NB4 (cell line): Measurements from ENCODE around the gene HNRNPA0.

Experiments used
- DNase-seq: peaks from one replicate; pipeline ENCODE4 v3.0.0; 2010; ENCODE audit warnings: low read depth
- H3K4me3 ChIP-seq: one replicate; pipeline ENCODE4 v1.5.1; 2011; ENCODE audit warnings: mild to moderate bottlenecking, low read depth, low read length, moderate library complexity
- MYC ChIP-seq: IDR thresholded peaks from 2 replicates; pipeline ENCODE4 v1.6.1; 2011; ENCODE audit warnings: low read depth, low read length
- POLR2A ChIP-seq: IDR thresholded peaks from 2 replicates; pipeline ENCODE4 v1.6.1; 2011; ENCODE audit warnings: mild to moderate bottlenecking; ENCODE audit not compliant: insufficient read length; ENCODE audit errors: extremely low read depth
- TF ChIP-seq, protein P1 (sequence below): IDR thresholded peaks from one replicate; pipeline ENCODE4 v1.5.1; 2012; ENCODE audit warnings: low read depth, low read length
- TF ChIP-seq, protein P2 (sequence below): IDR thresholded peaks from 2 replicates; pipeline ENCODE4 v1.6.1; 2011; ENCODE audit warnings: low read depth, low read length

Gene HNRNPA0

DNA sequence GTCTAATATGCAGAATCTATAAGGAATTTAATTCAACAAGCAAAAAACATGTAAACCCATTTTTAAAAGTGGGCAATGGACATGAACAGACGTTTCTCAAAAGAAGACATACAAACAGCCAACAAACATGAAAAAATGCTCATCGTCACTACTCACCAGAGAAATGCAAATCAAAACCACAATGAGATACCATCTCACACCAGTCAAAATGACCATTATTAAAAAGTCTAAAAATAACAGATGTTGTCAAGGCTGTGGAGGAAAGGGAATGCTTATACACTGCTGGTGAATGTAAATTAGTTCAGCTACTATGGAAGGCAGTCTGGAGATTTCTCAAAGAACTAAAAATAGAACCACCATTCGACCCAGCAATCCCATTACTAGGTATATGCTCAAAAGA, 15.2 kb downstream of the HNRNPA0 start:
- DNase-seq = no peak
- TF ChIP-seq MYC (no peak), POLR2A (no peak)
- TF ChIP-seq, protein P1, sequence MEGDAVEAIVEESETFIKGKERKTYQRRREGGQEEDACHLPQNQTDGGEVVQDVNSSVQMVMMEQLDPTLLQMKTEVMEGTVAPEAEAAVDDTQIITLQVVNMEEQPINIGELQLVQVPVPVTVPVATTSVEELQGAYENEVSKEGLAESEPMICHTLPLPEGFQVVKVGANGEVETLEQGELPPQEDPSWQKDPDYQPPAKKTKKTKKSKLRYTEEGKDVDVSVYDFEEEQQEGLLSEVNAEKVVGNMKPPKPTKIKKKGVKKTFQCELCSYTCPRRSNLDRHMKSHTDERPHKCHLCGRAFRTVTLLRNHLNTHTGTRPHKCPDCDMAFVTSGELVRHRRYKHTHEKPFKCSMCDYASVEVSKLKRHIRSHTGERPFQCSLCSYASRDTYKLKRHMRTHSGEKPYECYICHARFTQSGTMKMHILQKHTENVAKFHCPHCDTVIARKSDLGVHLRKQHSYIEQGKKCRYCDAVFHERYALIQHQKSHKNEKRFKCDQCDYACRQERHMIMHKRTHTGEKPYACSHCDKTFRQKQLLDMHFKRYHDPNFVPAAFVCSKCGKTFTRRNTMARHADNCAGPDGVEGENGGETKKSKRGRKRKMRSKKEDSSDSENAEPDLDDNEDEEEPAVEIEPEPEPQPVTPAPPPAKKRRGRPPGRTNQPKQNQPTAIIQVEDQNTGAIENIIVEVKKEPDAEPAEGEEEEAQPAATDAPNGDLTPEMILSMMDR = no peak
- TF ChIP-seq, protein P2, sequence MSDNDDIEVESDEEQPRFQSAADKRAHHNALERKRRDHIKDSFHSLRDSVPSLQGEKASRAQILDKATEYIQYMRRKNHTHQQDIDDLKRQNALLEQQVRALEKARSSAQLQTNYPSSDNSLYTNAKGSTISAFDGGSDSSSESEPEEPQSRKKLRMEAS = no peak
- H3K4me3 ChIP-seq = no peak overlapping the region

DNA sequence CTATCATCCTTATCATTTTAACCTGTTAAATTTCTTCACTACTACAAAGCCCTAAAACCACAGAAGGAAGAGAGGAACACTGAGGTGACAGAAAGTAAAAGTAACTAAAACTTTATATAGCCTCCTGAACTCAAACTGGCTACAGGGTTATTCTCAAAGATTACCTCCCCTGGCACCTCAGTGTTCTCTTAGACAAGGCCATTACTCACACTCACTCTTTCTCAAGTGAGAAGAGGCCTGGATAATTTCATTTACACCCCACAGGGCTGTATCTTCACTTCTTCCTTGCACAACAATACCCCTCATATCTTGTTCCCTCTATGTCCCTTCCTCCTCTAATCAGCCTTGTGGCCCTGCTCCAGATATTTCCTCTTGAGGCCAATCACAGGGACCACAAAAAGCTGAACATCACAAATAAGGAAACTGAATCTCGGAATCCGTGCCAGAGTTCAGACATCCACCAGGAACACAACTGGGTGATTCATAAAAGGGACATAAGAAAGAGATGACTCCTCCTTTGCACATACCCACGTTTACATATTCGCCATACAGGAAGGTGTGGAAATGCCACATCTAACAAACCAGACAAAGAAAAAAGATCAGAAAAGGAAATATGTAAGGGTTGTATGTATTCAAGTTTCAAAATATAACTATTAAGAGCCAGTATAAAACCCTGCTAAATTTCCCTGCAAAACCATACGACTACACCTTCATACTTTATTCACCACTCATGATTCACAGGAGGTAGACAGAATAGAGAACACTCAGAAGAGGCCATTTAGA, 16.6 kb downstream of the HNRNPA0 start:
- no peak overlapping the region for H3K4me3 ChIP-seq
- DNase-seq = no peak
- TF ChIP-seq POLR2A (no peak), MYC (no peak)
- TF ChIP-seq, protein P1 = no peak
- TF ChIP-seq, protein P2 = no peak

DNA sequence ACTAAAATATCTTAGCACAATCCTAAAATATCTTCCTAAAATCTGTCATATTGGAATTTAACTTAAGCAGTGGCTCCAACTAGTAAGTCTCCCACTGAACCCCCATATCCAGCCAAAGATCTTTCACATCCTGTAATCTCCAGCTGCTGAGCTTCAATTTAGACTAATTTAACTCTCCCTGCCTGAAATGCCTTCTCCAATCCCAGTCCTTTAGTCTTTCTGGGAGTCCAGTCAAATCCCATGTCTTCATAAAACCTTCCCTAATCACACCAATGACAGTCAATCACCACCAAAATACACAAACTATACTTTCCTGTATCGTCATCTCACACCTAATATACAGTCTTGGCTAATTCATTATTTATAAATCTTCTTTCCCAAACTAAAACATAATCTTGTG, 17.7 kb downstream of the HNRNPA0 start:
- no peak for DNase-seq
- H3K4me3 ChIP-seq = no peak overlapping the region
- TF ChIP-seq, protein P2 = no peak
- no peak for TF ChIP-seq MYC
- TF ChIP-seq, protein P1 = no peak
- no peak for TF ChIP-seq POLR2A

DNA sequence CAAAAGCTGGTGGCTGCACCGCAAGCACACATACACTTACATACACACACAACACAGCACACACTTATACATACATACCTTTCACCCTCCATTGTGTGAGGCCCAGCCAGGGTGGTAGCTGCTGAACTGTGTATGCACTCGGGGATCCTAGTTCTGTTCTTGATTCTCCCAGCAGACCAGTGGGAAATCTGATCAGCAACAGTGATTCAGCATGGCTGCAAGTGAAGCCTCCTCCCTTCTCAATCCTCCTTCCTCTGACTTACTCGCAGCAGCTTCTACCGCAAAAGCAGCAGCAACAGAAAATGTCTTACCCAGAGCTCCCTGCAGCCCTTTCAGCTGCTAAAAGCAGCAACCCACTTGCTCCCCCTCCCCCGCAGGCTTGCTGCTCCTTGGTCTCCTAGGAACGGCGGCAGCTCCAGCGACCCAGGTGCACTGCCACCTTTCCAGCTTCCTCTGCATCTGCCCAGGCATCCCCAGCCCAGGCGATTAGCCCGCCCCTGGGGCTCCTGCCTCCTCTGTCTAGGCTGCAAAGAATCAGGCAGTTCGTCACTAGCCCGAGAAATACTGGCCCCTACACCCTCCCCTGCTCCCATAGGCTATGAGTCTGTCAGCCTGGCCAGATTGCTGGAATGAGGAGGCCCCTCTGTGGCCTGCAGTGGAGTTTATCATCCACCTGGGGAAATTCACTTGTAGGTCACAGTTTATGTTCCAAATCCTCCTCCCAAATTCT, 18.4 kb downstream of the HNRNPA0 start, which contains the start of gene KLHL3:
KLHL3 (minus strand) TSS at position 535 of the 730 bp plus-strand sequence; CDS start at position 92, 443 bp downstream.
- H3K4me3 ChIP-seq = no peak within 1 kb of the TSS
- no peak for DNase-seq
- TF ChIP-seq POLR2A = no peak
- TF ChIP-seq, protein P2 = no peak
- TF ChIP-seq, protein P1 = no peak
- no peak for TF ChIP-seq MYC

DNA sequence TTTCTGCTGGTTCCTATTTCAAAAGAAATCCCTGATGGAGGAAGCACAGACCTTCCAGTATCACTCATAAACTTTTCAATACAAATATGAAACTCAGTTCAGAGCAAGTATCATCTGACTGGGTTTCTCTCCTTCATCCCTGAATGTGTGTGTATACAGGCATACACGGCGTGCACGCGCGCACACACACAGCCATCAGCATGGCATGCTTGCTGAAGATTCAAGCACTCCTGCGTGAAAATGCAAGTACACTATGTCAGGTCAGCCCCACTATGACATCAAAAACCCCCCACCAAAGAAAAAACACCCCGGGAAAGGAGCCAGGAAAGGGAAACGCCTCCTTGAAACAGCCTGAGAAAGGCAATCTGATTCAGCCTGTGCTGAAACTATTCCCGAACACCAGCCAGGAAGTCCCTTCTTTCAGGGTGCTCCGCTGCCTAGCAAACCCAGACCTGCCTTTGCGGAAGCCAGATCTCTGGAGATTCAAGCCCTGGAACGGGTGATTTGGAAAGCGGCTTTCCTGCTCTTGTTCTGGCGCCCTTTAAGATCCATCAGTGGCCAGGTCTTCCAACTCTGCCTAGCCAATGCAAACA, 19.1 kb downstream of the HNRNPA0 start:
- no peak for DNase-seq
- no peak overlapping the region for H3K4me3 ChIP-seq
- TF ChIP-seq, protein P2 = no peak
- TF ChIP-seq, protein P1 = no peak
- no peak for TF ChIP-seq POLR2A
- TF ChIP-seq MYC = no peak
